ENCODE data around the gene APRT. TPM values are rescaled to one million over a fixed set of nuclear protein-coding genes. Genes with fewer than 3 reads are reported as not detected.
"Not testable (repeated sequence)": the region's sequence is repeated elsewhere in the genome, so short reads cannot be mapped to it uniquely, and the experiment has no call there.

APRT gene
- total RNA-seq, 2 donors from 2014 or later, result 112 to 199 TPM

DNA sequence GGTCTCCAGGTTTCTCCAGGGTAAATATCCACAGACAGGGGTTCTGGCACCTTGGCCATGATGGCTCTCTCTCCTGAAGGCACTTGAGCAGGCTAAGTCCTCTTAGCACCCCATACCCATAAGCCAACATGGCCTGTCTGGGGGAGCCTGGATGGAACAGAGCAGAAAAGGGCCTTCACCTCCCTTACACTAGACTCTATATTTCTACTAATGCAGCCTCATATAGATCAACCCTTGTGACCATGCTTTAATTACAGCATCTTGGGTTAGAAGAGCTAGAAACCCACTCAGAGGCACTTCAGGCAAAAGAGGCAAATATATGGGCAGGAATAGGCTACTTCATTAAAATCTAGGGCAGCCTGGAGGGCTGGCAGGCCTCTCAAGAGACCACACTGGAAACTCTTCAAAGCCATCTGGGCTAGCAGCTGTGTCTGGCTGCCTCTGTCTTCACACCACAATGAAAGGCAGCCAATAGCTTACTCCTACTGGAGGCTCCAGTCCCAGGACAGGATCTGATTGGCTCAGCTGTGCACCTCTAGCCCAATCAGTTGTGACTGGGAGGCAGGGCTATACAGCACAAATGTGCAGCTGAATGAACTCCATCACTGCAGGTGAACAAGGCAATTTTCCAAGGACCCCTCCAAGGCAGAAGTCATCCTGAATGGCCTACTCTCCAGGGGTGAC, 12.8 kb downstream of the APRT start:
- ATAC-seq, result no peak
- intact Hi-C loops (cut with DNase I, micrococcal nuclease), result no loop called here
- DNase-seq, result no peak

DNA sequence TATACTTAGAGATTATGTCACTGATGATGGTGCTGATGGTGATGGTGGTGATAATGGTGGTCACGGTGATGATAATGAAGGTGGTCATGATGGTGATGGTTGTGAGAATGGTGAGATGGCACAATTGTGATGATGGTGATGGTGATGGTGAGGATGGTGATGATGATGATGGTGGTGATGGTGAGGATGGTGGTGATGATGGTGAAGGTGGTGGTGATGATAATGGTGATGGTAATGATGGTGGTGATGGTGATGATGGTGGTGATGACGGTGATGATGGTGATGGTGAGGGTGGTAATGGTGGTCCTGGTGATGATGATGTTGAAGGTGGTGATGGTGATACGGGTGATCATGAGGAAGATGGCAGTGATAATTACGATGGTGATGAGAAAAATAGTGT, 13.7 kb downstream of the APRT start:
- DNase-seq (no peak), ATAC-seq (no peak)
- intact Hi-C loops (cut with DNase I, micrococcal nuclease), result no loop called here

DNA sequence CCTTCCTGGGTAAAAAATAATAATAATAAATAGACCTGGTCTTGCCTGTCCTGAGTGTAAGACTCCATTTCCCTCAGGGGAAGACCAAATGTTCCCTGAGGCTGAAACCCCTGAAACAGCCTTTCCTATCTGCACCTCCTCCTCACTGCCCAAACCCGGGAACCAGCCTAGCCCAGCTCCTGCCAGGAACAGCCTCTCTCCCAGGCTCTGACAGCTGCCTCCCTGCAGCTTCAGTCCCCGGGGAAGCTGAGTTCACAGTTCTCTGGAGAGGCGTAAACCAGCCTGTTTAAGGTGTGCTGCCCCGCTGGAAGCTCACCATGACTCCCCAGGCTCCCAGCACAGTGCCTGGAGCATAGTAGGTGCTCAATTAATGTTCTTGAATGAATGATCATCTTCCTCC, 15.4 kb downstream of the APRT start:
- intact Hi-C loops (cut with DNase I, micrococcal nuclease), result no loop called here
- ATAC-seq (no peak), DNase-seq (no peak)

DNA sequence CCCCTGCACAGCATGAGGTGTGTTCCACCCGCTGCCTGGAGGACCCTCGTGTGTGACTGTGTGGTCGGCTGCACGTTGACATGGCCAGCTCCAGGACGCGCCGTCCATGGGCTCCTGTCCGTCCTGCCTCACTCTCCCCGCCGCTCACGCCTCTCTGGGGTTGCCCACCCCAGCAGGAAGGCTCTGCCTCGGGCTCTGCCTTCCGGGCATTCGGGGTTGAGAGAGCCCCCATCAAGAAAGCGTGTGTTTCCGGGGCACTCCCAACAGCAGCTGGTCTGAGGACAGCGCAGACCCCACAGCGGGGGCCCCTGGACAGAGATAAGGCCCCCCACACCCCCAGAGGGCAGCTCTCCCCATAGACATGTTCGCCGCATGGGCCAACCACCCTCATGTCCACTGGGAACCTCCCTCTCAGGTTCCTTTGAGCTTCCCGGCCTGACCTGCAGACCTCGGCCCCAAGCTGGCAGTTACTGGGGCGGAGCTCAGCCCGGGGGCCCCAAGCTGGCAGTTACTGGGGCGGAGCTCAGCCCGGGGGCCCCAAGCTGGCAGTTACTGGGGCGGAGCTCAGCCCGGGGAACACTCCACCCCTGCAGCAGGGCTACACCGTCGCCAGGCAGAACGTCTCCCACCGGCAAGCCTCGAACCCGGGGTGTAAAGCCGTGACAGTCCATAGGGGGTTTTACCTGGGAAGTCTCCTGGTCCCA, 18.3 kb downstream of the APRT start:
- ATAC-seq (peak; percentile 88), DNase-seq (peak; percentile 56 to 57)
- intact Hi-C loops (cut with DNase I, micrococcal nuclease), result no loop called here

DNA sequence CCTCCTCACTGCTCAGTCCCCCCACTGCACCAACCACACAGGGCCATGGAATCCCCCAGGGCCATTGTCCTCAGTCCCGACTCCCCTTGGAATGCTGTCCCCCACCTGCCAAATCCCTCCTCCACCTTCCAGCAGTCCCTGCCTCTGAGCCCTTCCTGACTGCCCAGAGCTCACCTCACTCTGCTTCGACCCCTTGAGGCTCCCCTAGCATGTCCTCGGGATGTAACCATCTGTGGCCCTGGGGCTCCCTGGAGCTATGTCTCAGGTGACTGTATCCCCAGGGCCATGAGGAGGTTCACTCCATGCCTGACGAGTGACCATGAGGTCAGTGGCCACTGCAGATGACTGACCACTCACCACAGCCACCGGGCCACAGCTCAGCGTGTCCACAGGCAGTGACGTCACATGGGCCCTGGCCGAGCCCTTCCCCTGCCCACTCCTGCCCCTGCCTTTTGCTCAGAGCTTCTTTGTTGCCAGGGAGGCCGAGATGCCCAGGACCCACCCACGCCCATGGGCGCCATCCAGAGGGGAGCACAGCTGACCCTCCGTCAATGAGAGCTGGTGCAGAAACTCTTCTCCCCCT, 19.0 kb downstream of the APRT start:
- no peak for DNase-seq
- ATAC-seq, result no peak
- intact Hi-C loops (cut with DNase I, micrococcal nuclease), result no loop called here

DNA sequence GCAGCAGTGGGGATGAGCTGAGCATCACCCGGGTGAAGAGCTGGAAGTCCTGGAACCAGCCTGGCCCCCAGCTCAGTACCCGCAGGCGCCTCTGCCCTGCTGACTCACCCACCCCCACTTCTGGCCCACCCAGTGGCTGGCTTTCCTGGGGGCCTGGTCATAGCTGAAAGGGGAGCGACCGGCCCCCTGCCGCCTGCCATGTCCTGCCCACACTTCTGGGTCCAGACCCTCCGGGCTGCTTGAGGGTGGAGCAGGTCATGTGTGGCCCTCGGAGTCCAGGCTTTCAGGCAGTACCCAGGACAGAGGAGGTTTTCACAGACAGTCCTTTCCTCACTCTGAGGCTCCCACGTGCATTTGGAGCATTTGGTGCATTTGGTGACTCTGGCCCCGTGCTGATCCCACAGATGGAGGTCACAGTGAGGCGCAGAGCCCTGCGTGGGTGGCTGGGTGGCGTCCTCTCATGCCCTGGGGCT, 19.6 kb downstream of the APRT start:
- DNase-seq (no peak), ATAC-seq (no peak)
- intact Hi-C loops (cut with DNase I, micrococcal nuclease), result no loop called here

DNA sequence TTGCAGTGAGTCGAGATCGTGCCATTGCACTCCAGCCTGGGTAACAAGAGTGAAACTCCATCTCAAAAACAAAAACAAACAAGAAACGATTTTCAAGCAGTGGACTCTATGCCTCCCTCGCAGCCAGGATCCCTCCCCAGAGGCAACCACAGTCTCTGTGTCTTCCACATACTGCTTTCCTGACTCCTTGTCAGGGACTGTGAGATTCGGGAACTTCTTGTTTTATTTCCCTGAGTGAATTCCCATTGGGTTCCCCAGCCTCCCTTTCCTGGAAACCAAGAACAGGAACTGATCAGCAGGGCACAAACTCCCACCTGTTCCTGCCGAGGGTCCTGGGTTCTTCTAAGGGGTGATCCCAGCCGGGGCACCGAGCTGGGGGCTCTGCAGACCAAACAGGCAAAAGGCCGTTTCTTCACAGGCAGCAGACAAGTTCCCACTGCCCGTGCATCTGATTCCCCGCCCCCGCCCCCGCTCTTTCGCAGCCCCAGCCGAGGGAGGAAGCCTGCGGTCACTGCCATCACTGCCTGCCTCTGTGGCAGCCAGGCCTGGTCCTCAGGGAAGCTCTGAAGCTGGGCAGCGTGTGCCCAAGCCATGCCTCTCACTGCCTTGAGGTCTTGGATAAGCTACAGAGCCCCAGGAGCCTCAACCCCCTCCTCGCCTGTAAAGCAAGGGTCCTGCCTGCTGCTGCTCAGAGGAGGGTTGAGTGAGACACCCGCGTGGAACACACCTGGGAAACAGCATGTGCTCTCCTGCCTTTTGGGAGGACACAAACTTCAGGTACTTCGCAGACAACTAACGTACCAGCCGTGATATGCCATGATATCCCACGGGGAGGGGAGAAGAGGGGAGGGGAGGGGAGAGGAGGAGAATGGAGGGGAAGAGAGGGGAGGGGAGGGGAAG, 21.2 kb downstream of the APRT start:
- intact Hi-C loops (cut with DNase I, micrococcal nuclease), result no loop called here
- DNase-seq, result peak in 1 of 2 donors; percentile 65
- ATAC-seq, result no peak

DNA sequence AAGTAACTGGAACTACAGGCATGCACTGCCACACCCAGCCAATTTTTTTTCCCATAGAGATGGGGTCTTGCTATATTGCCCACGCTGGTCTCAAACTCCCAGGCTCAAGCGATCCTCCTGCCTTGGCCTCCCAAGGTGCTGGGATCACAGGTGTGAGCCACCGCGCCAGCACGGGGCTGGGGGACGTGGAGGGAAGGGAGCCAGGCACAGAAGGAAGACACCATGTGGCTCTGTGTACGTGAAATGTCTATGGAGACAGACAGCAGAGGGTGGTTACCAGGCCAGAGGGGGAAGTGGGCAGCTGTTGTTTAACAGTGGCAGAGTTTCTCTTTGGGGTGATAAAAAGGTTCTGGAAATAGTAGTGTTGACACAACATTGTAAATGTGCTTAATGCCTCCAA, 22.1 kb downstream of the APRT start:
- no peak for ATAC-seq
- intact Hi-C loops (cut with DNase I, micrococcal nuclease), result loop anchor here in 1 of 2 donors (5.0 kb wide), 1 partner anchor 47 kb away; no protein-coding TSS in a partner anchor
- no peak for DNase-seq

DNA sequence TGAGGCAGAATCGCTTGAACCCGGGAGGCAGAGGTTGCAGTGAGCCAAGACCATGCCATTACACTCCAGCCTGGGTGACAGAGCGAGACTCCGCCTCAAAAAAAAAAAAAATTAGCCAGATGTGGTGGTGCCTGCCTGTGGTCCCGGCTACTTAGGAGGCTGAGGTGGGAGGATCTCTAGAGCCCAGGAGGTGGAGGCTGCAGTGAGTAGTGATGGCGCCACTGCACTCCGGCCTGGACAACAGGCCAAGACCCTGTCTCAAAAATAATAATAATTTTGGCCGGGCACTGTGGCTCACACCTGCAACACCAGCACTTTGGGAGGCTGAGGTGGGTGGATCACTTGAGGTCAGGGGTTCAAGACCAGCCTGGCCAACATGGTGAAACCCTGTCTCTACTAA, 23.0 kb downstream of the APRT start:
- intact Hi-C loops (cut with DNase I, micrococcal nuclease), result loop anchor here in 1 of 2 donors (5.0 kb wide), 1 partner anchor 46 kb away; no protein-coding TSS in a partner anchor
- DNase-seq, ATAC-seq: not testable (repeated sequence)

DNA sequence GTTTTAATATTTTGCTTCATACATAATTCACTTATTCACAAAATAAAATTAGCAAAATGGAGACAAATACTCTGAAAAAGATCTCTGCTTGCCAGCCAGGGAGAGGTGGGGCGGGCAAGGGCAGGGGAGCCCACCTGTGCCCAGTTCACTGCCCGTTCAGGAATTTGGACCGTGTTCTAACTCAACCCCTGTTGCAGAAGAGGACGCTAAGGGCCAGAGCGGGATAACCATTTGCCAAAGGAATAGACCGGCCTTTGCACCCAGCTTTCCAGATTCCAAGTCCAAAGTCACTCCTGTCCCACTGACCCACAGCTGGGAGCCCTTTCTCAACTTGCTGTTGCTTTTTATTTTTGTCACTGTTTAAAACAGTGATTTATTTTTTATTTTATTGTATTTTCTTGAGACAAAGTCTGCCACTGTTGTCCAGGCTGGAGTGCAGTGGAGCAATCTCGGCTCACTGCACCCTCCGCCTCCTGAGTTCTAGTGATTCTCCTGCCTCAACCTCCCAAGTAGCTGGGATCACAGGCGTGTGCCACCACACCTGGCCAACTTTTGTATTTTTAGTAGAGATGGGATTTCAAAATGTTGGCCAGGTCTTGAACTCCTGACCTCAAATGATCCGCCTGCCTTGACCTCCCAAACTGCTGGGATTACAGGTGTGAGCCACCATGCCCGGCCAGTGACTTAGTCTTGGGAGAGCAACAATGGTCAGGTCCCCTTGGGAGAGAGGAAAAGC, 24.0 kb downstream of the APRT start:
- DNase-seq (no peak), ATAC-seq (no peak)

DNA sequence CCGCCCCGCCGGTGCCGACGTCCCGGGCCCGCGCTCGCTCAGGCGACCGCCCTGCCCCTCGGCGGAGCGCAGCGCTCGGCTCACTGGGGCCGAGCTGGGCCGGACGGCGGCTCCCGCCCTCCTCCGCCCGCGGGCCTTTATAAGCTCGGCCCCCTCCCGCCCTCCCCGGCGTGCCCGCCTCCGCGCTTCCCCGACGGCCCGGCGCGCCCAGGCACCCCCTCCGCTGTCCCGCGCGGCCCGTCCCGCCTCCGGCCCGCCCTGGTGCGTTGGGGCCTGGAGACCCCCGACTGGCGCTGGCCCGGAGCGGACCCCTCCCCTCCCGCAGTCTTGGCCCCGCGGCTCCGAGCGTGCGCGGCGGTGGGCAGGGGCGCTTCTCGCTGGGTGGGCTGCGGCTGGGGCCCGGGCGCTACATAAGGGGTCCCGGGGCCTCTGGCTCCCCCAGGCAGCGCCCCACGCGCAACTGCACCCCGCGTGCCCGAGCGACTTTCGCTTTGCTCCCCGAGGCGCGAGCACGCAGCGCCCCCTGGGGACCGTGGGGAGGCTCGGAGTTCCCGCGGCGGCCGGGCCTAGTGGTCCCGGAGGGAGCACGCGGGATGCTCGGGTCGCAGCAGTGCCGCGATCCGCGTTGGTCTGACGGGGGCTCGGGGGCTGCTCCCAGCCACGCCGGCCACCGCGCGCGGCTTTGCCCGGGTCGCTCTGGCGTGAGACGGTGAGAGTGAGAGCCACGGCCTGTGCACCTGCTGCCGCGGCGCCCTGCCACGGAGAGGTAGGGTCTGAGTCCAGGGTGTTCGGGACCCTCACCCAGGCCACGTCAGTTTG, 26.4 kb downstream of the APRT start, which contains the start of gene PIEZO1:
Gene PIEZO1 (minus strand): TSS at position 115 of the 819 bp plus-strand sequence. CDS start 256 bp downstream, outside the sequence.
- ATAC-seq, result peak; percentile 72

More for the DNA sequence above, 24.0 kb downstream of the APRT start:
- intact Hi-C loops (cut with DNase I, micrococcal nuclease), result loop anchor here in 1 of 2 donors (5.0 kb wide), 1 partner anchor 45 kb away; no protein-coding TSS in a partner anchor

DNA sequence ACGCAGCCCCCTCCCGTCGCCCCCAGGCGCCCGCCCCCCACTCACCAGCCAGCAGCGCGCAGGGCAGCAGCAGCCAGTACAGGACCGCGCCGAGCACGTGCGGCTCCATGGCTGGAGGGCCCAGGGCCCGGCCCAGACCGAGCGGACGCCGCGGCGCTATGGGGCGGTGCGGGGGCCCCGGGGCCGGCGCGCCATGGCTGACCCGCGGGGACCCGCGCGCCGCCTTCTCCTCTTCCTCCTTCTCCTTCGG, 26.9 kb downstream of the APRT start:
- DNase-seq (no peak), ATAC-seq (peak; percentile 48)
- intact Hi-C loops (cut with DNase I, micrococcal nuclease), result loop anchor here (5.0 kb wide), 2 partner anchors 37 to 42 kb away; no protein-coding TSS in a partner anchor

More for the DNA sequence above, 26.4 kb downstream of the APRT start, which contains the start of gene PIEZO1:
- peak; percentile 66 to 86 for DNase-seq
- intact Hi-C loops (cut with DNase I, micrococcal nuclease), result loop anchor here in 1 of 2 donors (5.0 kb wide), 1 partner anchor 43 kb away; no protein-coding TSS in a partner anchor

DNA sequence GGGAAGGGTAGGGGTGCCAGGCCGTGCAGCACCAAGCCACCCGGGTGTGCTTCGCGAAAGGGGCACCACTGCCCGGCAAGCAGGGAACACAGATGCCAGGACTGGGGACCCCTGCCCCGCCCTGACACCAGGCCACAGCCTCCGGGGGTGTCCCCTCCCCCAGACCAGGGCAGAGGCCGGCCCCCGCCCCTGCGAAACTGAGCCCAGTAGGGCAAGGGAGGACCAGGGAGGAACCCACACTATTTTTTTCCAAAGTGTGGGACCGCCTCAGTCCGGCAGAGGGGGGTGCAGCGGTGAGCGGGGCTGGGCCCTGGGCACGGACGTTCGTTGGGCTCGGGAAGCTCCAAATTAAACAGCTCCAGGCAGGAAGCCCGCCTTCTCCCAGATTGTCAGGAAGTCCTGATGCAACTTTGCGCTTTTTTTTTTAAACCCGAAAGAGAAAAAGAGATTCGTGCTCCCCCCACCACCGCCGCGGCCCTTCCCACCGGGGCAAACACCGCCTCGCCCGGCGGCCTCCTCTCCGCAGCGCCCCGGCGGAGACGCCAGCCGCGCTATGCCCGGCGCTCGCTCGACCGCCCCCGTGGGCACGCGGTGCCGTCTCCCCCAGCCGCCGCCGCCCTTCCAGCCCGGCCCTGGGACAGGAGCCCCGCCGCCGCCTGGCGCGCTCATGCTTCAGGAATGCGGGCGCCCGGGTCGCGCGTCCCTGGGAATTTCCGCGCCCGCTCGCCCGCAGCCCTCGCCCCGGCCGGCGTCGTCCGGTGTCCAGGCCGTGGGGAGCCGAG, 27.5 kb downstream of the APRT start:
- DNase-seq, result peak; percentile 79 to 80
- intact Hi-C loops (cut with DNase I, micrococcal nuclease), result loop anchor here in 1 of 2 donors (5.0 kb wide), 1 partner anchor 37 kb away; no protein-coding TSS in a partner anchor
- ATAC-seq, result peak; percentile 61

DNA sequence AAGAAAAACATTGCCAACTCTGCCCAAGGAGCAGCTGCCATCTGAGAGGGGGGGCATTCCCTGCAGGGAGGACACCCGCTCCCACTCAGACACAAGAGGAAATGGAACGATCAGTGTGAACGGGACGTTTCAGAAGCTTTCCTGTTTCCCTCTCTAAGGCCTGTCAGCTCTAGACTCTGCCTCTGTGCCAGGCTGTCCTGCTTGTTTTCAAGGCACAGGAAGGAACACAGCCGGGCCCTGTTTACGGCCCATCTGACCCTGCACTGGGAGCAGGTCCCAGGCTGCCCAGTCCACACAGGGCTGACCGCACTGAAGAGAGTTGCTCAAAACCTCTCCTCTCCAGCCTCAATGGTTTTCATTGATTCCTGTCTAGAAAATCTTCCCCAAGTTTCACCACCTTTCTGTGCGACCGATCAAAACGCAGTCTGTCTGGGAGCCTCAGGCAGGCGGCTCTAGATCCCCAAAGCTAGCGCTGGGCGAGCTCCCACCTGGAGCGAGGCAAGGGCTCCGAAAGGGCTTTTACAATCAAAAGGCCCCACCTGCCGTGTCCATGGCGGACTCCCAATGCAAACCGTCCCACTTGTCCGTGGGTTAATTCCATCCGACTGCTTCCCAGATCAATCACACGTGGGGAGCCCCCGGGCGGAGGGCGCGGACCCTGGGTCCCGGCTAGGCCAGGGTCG, 28.2 kb downstream of the APRT start:
- peak; percentile 35 for ATAC-seq
- DNase-seq, result peak in 1 of 2 donors; percentile 48
- intact Hi-C loops (cut with DNase I, micrococcal nuclease), result loop anchor here in 1 of 2 donors (5.0 kb wide), 1 partner anchor 36 kb away; no protein-coding TSS in a partner anchor

DNA sequence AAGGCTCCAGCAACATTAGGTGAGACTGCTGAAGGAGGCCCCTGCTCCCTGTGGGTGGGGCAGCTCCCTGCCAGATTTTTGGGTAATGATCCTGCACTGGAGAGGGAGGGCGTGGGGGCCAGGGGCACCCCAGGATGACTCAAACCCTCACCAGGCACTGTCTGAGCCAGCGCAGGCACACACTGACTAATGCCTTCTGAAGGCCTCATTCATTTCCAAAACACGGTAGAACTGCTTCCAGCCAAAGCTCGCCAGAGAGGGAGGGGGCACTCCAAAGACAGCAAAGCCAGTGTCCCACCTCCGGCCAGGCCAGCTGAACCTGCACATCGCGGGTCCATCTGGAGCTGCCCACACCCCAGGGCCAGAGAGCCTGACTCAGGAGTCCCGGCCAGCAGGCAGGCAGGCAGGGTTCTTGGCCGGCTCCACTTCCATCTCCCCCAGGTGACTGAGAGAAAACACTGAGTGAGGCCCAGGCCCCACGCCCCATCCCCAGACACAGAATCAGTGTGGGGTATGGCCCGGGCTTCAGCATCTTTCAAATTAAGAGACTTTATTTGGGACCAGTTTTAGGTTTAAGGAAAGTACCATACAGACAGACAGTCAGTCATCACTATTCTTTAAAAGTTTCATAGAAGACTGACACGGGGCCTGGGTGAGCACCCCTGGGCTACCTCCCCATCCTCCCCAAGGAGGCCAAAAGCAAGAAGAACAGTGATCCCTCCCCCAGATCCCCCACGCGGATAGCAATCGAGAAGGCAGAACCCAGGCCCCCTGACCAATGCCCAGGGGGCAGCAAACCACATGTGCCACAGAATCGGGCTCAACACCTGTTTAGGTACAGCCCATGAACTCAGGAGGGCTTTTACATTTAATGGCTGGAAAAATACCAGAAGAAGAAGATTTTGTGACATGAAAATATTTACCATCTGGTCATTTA, 29.0 kb downstream of the APRT start:
- ATAC-seq (no peak), DNase-seq (no peak)
- intact Hi-C loops (cut with DNase I, micrococcal nuclease), result loop anchor here in 1 of 2 donors (5.0 kb wide), 1 partner anchor 35 kb away; no protein-coding TSS in a partner anchor

Data from left colon (tissue), 2 donors.